OCI-LY7 (cell line): ENCODE results near the gene DNAH3. TPM values are rescaled to one million over a fixed set of nuclear protein-coding genes. Genes with fewer than 3 reads are reported as not detected.

ENCODE experiments used
- BruUV-seq: library from RNA; stranded (reverse); fragments of 400-500 nt; replicated peaks from 2 replicates; lab custom pipeline; 2021; lab: Mats Ljungman, UMichigan
- CTCF ChIA-PET: fragments of 300-600 bp; sonication (Branson Sonifier 250); formaldehyde crosslinking; loops from one replicate; lab custom pipeline; 2022; ENCODE audit warnings: antibody characterized with exemption; ENCODE audit not compliant: unreplicated experiment; lab: Charles Lee
- POLR2A ChIA-PET: fragments of 300-600 bp; sonication (Branson Sonifier 250); formaldehyde crosslinking; loops from one replicate; lab custom pipeline; 2022; ENCODE audit warnings: antibody characterized with exemption; lab: Charles Lee
- DNase-seq: peaks from one replicate; pipeline ENCODE4 v3.0.0-alpha.2; 2015; ENCODE audit warnings: low spot score
- H2AFZ ChIP-seq: fragments of 200-600 bp; sonication (generic), shearing (Covaris generic); 2 replicates; pipeline ENCODE4 v1.6.1; 2014; ENCODE audit warnings: mild to moderate bottlenecking, antibody characterized with exemption, low read length, moderate library complexity
- H3K27ac ChIP-seq: fragments of 200-600 bp; sonication (generic); 2 replicates; pipeline ENCODE4 v1.5.1; 2014; ENCODE audit warnings: mixed run types, low read depth, mild to moderate bottlenecking, moderate library complexity, low read length, inconsistent platforms; ENCODE audit not compliant: poor library complexity, severe bottlenecking
- H3K36me3 ChIP-seq: fragments of 200-600 bp; sonication (generic); 2 replicates; pipeline ENCODE4 v1.6.1; 2014; ENCODE audit warnings: mild to moderate bottlenecking, antibody characterized with exemption, low read length, moderate library complexity, mixed read lengths; ENCODE audit not compliant: insufficient read depth
- H3K4me1 ChIP-seq: fragments of 200-600 bp; sonication (generic); 2 replicates; pipeline ENCODE4 v1.5.1; 2014; ENCODE audit warnings: mild to moderate bottlenecking, low read length; ENCODE audit not compliant: insufficient read depth, poor library complexity, severe bottlenecking
- H3K4me2 ChIP-seq: fragments of 200-600 bp; sonication (generic); 2 replicates; pipeline ENCODE4 v1.6.1; 2014; ENCODE audit warnings: mild to moderate bottlenecking, low read length
- H3K4me3 ChIP-seq: fragments of 200-600 bp; sonication (generic); 2 replicates; pipeline ENCODE4 v1.5.1; 2014; ENCODE audit warnings: mild to moderate bottlenecking, low read depth, low read length; ENCODE audit not compliant: poor library complexity, severe bottlenecking
- H3K79me2 ChIP-seq: fragments of 200-600 bp; sonication (generic); 2 replicates; pipeline ENCODE4 v1.6.1; 2016; ENCODE audit warnings: low read depth, mild to moderate bottlenecking, low read length, moderate library complexity, mixed read lengths; ENCODE audit not compliant: insufficient read depth
- H3K9me2 ChIP-seq: fragments of 200-600 bp; sonication (generic); 2 replicates; pipeline ENCODE4 v1.6.1; 2016; ENCODE audit warnings: mild to moderate bottlenecking, low read length, mixed read lengths; ENCODE audit not compliant: insufficient read depth
- H3K9me3 ChIP-seq: fragments of 200-600 bp; sonication (generic); 2 replicates; pipeline ENCODE4 v1.6.1; 2014; ENCODE audit warnings: mild to moderate bottlenecking, mixed run types, low read length, mixed read lengths
- H4K20me1 ChIP-seq: fragments of 200-600 bp; sonication (generic); 2 replicates; pipeline ENCODE4 v1.6.1; 2014; ENCODE audit warnings: mild to moderate bottlenecking, antibody characterized with exemption, low read length, moderate library complexity, mixed read lengths; ENCODE audit not compliant: insufficient read depth
- EZH2phosphoT487 ChIP-seq: fragments of 200-600 bp; sonication (generic); IDR thresholded peaks from 2 replicates; pipeline ENCODE4 v1.6.1; 2018; ENCODE audit warnings: low read depth, borderline replicate concordance, mild to moderate bottlenecking, mixed run types, antibody characterized with exemption, low read length, moderate library complexity, mixed read lengths
- intact Hi-C: fragments of 100-400 bp; cut with micrococcal nuclease; formaldehyde crosslinking; loops from one replicate; pipeline ENCODE4 v1.10.0; 2022; ENCODE audit not compliant: unreplicated experiment
- total RNA-seq, 2 experiments: library from RNA; depleted of rRNA in 1 of 2; stranded (reverse); fragments of >200 nt in 1 of 2; shearing (Covaris generic) in 1 of 2; gene quantifications; 2 replicates each; pipeline ENCODE4 v1.2.3, GENCODE V29; 2014 to 2022
- TF ChIP-seq, protein P1 (sequence below): fragments of 200-600 bp; sonication (generic); conservative IDR thresholded peaks from 2 replicates; pipeline ENCODE4 v1.5.1; 2014; ENCODE audit warnings: mild to moderate bottlenecking, antibody characterized with exemption, low read length, moderate library complexity, mixed read lengths

The DNAH3 gene
- total RNA-seq, 2 experiments from 2014 or later: not detected

DNA sequence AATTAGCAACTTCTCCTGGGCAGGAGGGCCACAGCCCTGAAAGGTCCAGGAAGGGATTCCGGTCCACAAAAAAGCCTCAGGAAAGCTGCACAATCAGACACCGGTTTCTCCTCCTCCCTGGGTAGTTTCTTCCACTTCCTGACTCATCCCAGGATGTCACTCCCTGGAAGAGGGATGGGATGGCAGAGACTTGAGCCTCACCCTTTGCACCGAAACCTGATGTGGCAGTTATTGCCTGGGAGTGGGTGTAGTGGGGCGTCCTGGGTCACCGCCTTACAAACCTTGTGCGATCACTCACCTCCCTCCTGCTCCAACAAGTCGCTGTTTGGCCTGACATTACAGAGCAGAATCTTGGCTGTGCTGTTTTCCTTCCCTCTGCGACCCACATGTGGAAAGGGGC, 179.2 kb downstream of the DNAH3 start:
- TF ChIP-seq EZH2phosphoT487: no peak
- TF ChIP-seq, protein P1, sequence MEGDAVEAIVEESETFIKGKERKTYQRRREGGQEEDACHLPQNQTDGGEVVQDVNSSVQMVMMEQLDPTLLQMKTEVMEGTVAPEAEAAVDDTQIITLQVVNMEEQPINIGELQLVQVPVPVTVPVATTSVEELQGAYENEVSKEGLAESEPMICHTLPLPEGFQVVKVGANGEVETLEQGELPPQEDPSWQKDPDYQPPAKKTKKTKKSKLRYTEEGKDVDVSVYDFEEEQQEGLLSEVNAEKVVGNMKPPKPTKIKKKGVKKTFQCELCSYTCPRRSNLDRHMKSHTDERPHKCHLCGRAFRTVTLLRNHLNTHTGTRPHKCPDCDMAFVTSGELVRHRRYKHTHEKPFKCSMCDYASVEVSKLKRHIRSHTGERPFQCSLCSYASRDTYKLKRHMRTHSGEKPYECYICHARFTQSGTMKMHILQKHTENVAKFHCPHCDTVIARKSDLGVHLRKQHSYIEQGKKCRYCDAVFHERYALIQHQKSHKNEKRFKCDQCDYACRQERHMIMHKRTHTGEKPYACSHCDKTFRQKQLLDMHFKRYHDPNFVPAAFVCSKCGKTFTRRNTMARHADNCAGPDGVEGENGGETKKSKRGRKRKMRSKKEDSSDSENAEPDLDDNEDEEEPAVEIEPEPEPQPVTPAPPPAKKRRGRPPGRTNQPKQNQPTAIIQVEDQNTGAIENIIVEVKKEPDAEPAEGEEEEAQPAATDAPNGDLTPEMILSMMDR: no peak
- no peak for DNase-seq
- intact Hi-C loops: no loop called here
- Histone ChIP-seq H4K20me1 (no peaks in the 10 kb centered on the region), H3K27ac (no peak overlapping the region), H3K36me3 (no peaks in the 10 kb centered on the region), H3K9me2 (no peaks in the 10 kb centered on the region), H3K9me3 (no peaks in the 10 kb centered on the region), H3K79me2 (no peaks in the 10 kb centered on the region), H3K4me3 (no peak overlapping the region), H3K4me2 (no peak overlapping the region), H3K4me1 (no peaks in the 10 kb centered on the region), H2AFZ (no peak overlapping the region)
- POLR2A ChIA-PET: no interaction called here
- BruUV-seq: no TSS peak
- CTCF ChIA-PET: no interaction called here

DNA sequence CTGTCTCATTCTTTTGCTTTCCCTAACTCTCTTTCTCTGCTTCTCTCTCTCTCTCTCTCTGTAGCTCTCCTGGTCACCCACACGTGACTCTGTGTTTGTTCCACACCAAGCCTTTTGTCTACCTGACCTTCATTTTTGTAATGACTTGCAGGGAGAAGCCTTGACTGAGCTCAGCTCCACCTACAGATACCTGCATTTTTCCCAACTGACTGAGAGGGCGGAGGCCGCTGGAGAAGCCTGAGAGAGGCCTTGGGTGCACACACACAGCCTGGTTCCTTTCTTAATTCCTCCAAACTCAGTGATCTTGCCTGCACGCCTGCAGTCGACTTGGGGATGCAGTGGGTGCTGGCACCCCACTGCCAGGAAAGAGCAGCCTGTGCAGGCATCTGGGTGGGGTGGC, 181.3 kb downstream of the DNAH3 start:
- no peak overlapping the region for H3K27ac ChIP-seq
- H3K4me2 ChIP-seq: no peak overlapping the region
- no peaks in the 10 kb centered on the region for H3K9me3 ChIP-seq
- H3K36me3 ChIP-seq: no peaks in the 10 kb centered on the region
- H3K9me2 ChIP-seq: no peaks in the 10 kb centered on the region
- H2AFZ ChIP-seq: no peak overlapping the region
- no peak for TF ChIP-seq EZH2phosphoT487
- TF ChIP-seq, protein P1: no peak
- no peaks in the 10 kb centered on the region for H4K20me1 ChIP-seq
- POLR2A ChIA-PET: no interaction called here
- H3K4me1 ChIP-seq: no peaks in the 10 kb centered on the region
- intact Hi-C loops: no loop called here
- CTCF ChIA-PET: no interaction called here
- no TSS peak for BruUV-seq
- no peak overlapping the region for H3K4me3 ChIP-seq
- H3K79me2 ChIP-seq: no peaks in the 10 kb centered on the region
- no peak for DNase-seq

DNA sequence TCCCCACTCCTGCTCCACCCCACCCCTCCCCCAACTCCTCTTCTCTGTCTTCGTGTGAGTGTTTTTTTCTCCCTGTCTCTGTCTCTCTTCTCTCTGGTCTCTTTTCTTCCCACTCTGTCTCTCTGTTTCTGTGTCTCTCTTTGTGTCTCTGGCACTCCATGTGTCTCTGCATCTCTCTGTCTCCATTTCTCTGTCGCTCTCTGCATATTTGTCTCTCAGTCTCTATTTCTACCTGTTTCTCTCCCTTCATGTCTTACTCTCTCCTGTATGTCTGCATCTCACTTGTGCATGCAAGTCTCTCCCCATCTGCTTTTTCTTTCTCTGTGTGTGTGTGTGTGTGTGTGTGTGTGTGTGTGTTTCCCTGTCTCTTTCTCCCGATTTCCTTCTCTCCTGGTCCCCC, 181.9 kb downstream of the DNAH3 start:
- DNase-seq: no peak
- no peaks in the 10 kb centered on the region for H3K79me2 ChIP-seq
- BruUV-seq: no TSS peak
- no peak for TF ChIP-seq EZH2phosphoT487
- TF ChIP-seq, protein P1: no peak
- H3K36me3 ChIP-seq: no peaks in the 10 kb centered on the region
- POLR2A ChIA-PET: no interaction called here
- CTCF ChIA-PET: no interaction called here
- no peak overlapping the region for H2AFZ ChIP-seq
- intact Hi-C loops: no loop called here
- no peak overlapping the region for H3K4me2 ChIP-seq
- no peaks in the 10 kb centered on the region for H4K20me1 ChIP-seq
- no peaks in the 10 kb centered on the region for H3K4me1 ChIP-seq
- no peak overlapping the region for H3K4me3 ChIP-seq
- H3K9me2 ChIP-seq: no peaks in the 10 kb centered on the region
- no peaks in the 10 kb centered on the region for H3K9me3 ChIP-seq
- H3K27ac ChIP-seq: no peak overlapping the region
